GM12878 (cell line): Measurements from ENCODE around the gene ELK4. TPM values are rescaled to one million over a fixed set of nuclear protein-coding genes. Genes with fewer than 3 reads are reported as not detected.

Experiments used
- BCL11A ChIP-seq: IDR thresholded peaks from 2 replicates; pipeline ENCODE4 v1.6.1; 2011; ENCODE audit warnings: low read depth, low read length
- BCLAF1 ChIP-seq: fragments of 450-650 bp; IDR thresholded peaks from 2 replicates; pipeline ENCODE4 v1.6.1; 2017; ENCODE audit warnings: antibody characterized with exemption, mild to moderate bottlenecking, moderate library complexity
- BHLHE40 ChIP-seq, 2 experiments: fragments of 450-650 bp in 1 of 2; IDR thresholded peaks; 2 replicates each; pipeline ENCODE4 v1.6.1; 2011 to 2017; ENCODE audit warnings: low read depth in 2 of 2, borderline replicate concordance in 1 of 2, improper control_type of control experiment in 1 of 2, low read length in 1 of 2, mild to moderate bottlenecking in 1 of 2
- E2F8 ChIP-seq: fragments of 450-650 bp; IDR thresholded peaks from 2 replicates; pipeline ENCODE4 v1.6.1; 2018; ENCODE audit warnings: mild to moderate bottlenecking, low read depth, moderate library complexity; ENCODE audit not compliant: partially characterized antibody
- MTA2 ChIP-seq: fragments of 450-650 bp; IDR thresholded peaks from 2 replicates; pipeline ENCODE4 v1.6.1; 2016; ENCODE audit warnings: low read depth, mild to moderate bottlenecking, moderate library complexity
- POLR2AphosphoS2 ChIP-seq: IDR thresholded peaks from 2 replicates; pipeline ENCODE4 v1.6.1; 2011; ENCODE audit warnings: low read depth, mild to moderate bottlenecking, low read length, improper control_type of control experiment, moderate library complexity
- SIX5 ChIP-seq: IDR thresholded peaks from 2 replicates; pipeline ENCODE4 v1.6.1; 2011; ENCODE audit warnings: mild to moderate bottlenecking, low read depth, low read length, moderate library complexity; ENCODE audit not compliant: severe bottlenecking
- SKIL ChIP-seq: fragments of 450-650 bp; IDR thresholded peaks from 2 replicates; pipeline ENCODE4 v1.6.1; 2017; ENCODE audit warnings: mild to moderate bottlenecking, low read depth, inconsistent platforms; ENCODE audit not compliant: poor library complexity, severe bottlenecking
- SPI1 ChIP-seq: IDR thresholded peaks from 2 replicates; pipeline ENCODE4 v1.6.1; 2011; ENCODE audit warnings: low read depth, mild to moderate bottlenecking, low read length, moderate library complexity, borderline replicate concordance; ENCODE audit not compliant: insufficient read depth
- SUPT20H ChIP-seq: IDR thresholded peaks from 2 replicates; pipeline ENCODE4 v1.6.1; 2011; ENCODE audit warnings: low read depth, mild to moderate bottlenecking, low read length, moderate library complexity, borderline replicate concordance; ENCODE audit not compliant: control insufficient read depth
- SUZ12 ChIP-seq: fragments of 200-600 bp; sonication (generic); IDR thresholded peaks from one replicate; pipeline ENCODE4 v1.6.1; 2018; ENCODE audit warnings: antibody characterized with exemption, mild to moderate bottlenecking; ENCODE audit not compliant: unreplicated experiment
- ZNF217 ChIP-seq: fragments of 450-650 bp; IDR thresholded peaks from 2 replicates; pipeline ENCODE4 v1.6.1; 2017; ENCODE audit warnings: antibody characterized with exemption, mild to moderate bottlenecking
- ZNF592 ChIP-seq: fragments of 450-650 bp; IDR thresholded peaks from 2 replicates; pipeline ENCODE4 v1.6.1; 2017; ENCODE audit warnings: mild to moderate bottlenecking, moderate library complexity
- polyA plus RNA-seq, 11 experiments: library from polyadenylated mRNA; depleted of rRNA in 4 of 11; unstranded in 6 of 11; stranded (reverse) in 5 of 11; fragments of >200 nt; fragmentation: Nextera tagmentation in 4 of 11; fragmentation: Illumina TruSeq in 1 of 11; extraction: Ambion mirVana in 4 of 11; extraction: Trizol in 1 of 11; gene quantifications; 1 replicate in 1 of 11; 2 replicates in 10 of 11; pipeline versions ENCODE4 v1.2.1 to v1.2.3, GENCODE V29; 2011 to 2016; ENCODE audit warnings: inconsistent platforms in 2 of 11, missing spikeins in 2 of 11, low read depth in 1 of 11
- total RNA-seq, 4 experiments: library from RNA; depleted of rRNA in 3 of 4; stranded (reverse); fragments of >200 nt in 3 of 4; fragmentation: Illumina TruSeq in 1 of 4; extraction: Trizol in 1 of 4; gene quantifications; 2 replicates each; pipeline versions ENCODE4 v1.2.1 to v1.2.3, GENCODE V29; 2013 to 2021
- TF ChIP-seq, protein P1 (sequence below): fragments of 450-650 bp; IDR thresholded peaks from 2 replicates; pipeline ENCODE4 v1.6.1; 2016; ENCODE audit warnings: mild to moderate bottlenecking

Gene ELK4
- total and polyA plus RNA-seq, 10 of the 15 experiments (the other 5 are each of a cell fraction or from before 2014, with no cell fraction given): 5.2 to 71.5 (median 18.5) TPM

DNA sequence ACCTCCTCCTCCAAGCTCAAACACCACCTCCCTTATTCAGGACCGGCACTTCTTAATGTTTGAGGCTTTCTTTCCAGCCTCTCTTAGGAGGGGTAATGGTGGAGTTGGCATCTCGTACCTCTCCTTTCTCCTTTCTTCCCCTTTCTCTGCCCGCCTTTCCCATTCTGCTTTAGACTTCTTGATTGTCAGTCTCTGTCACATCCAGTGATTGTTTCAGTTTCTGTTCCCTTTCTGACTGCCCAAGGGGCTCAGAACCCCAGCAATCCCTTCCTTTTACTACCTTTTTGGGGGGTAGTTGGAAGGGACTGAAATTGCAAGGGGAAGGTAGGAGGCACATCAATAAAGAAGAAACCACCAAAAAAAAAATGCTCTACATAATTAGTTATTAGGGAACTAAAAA lies 5.6 kb downstream of the ELK4 start (continued):
- TF ChIP-seq E2F8 (no peak), BCL11A (no peak), SUZ12 (no peak), SUPT20H (no peak), SKIL (no peak), ZNF217 (no peak), SPI1 (peak; percentile 76), POLR2AphosphoS2 (no peak), ZNF592 (no peak), SIX5 (no peak), BHLHE40 (IDR thresholded peaks at IDR 0.05; ENCODE audit: borderline replicate concordance in 1 of 2, low read depth in 2 of 2, low read length in 1 of 2) (no peak), BCLAF1 (no peak), MTA2 (peak; percentile 63)
- TF ChIP-seq, protein P1, sequence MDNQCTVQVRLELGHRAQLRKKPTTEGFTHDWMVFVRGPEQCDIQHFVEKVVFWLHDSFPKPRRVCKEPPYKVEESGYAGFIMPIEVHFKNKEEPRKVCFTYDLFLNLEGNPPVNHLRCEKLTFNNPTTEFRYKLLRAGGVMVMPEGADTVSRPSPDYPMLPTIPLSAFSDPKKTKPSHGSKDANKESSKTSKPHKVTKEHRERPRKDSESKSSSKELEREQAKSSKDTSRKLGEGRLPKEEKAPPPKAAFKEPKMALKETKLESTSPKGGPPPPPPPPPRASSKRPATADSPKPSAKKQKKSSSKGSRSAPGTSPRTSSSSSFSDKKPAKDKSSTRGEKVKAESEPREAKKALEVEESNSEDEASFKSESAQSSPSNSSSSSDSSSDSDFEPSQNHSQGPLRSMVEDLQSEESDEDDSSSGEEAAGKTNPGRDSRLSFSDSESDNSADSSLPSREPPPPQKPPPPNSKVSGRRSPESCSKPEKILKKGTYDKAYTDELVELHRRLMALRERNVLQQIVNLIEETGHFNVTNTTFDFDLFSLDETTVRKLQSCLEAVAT: no peak
